ENCODE results near the gene SIGLEC7.

DNA sequence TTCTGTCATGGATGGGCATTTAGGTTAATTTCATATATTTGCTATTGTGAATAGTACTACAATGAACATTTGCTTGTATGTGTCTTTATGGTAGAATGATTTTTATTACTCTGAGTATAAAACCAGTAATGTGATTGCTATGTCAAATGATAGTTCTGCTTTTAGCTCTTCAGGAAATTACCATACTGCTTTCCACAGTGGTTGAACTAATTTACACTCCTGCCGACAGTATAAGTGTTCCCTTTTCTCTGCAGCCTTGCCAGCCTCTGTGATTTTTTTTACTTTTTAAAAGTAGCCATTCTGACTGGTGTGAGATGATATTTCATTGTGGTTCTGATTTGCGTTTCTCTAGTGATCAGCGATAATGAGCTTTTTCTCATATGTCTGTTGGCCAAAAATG lies 6.5 kb downstream of the SIGLEC7 start:
- no peak for TF ChIP-seq EP300 (IDR thresholded peaks at IDR 0.05; ENCODE audit: borderline replicate concordance)
- TF ChIP-seq, protein P1, sequence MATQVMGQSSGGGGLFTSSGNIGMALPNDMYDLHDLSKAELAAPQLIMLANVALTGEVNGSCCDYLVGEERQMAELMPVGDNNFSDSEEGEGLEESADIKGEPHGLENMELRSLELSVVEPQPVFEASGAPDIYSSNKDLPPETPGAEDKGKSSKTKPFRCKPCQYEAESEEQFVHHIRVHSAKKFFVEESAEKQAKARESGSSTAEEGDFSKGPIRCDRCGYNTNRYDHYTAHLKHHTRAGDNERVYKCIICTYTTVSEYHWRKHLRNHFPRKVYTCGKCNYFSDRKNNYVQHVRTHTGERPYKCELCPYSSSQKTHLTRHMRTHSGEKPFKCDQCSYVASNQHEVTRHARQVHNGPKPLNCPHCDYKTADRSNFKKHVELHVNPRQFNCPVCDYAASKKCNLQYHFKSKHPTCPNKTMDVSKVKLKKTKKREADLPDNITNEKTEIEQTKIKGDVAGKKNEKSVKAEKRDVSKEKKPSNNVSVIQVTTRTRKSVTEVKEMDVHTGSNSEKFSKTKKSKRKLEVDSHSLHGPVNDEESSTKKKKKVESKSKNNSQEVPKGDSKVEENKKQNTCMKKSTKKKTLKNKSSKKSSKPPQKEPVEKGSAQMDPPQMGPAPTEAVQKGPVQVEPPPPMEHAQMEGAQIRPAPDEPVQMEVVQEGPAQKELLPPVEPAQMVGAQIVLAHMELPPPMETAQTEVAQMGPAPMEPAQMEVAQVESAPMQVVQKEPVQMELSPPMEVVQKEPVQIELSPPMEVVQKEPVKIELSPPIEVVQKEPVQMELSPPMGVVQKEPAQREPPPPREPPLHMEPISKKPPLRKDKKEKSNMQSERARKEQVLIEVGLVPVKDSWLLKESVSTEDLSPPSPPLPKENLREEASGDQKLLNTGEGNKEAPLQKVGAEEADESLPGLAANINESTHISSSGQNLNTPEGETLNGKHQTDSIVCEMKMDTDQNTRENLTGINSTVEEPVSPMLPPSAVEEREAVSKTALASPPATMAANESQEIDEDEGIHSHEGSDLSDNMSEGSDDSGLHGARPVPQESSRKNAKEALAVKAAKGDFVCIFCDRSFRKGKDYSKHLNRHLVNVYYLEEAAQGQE (IDR thresholded peaks at IDR 0.05; ENCODE audit: low read depth) = no peak
- TF ChIP-seq, protein P2, sequence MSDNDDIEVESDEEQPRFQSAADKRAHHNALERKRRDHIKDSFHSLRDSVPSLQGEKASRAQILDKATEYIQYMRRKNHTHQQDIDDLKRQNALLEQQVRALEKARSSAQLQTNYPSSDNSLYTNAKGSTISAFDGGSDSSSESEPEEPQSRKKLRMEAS (IDR thresholded peaks at IDR 0.05) = no peak
- TF ChIP-seq ZBTB7A (IDR thresholded peaks at IDR 0.05; ENCODE audit: low read depth) = no peak
- TF ChIP-seq TEAD4 (IDR thresholded peaks at IDR 0.05) = no peak
- TF ChIP-seq FOXM1 (IDR thresholded peaks at IDR 0.05; ENCODE audit: borderline replicate concordance, low read depth) = no peak
- no peak for TF ChIP-seq TCF12 (IDR thresholded peaks at IDR 0.05; ENCODE audit: low read depth)
- no peak for TF ChIP-seq TAF1 (IDR thresholded peaks at IDR 0.05; ENCODE audit: low read depth)
- TF ChIP-seq, protein P3, sequence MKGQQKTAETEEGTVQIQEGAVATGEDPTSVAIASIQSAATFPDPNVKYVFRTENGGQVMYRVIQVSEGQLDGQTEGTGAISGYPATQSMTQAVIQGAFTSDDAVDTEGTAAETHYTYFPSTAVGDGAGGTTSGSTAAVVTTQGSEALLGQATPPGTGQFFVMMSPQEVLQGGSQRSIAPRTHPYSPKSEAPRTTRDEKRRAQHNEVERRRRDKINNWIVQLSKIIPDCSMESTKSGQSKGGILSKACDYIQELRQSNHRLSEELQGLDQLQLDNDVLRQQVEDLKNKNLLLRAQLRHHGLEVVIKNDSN (IDR thresholded peaks at IDR 0.05) = no peak
- no peak for TF ChIP-seq CEBPB (IDR thresholded peaks at IDR 0.05)
- TF ChIP-seq CREB1 (IDR thresholded peaks at IDR 0.05; ENCODE audit: low read depth) = no peak

Data from Ishikawa (cell line).